GM18526 (cell line): ENCODE measurements around the gene GOLT1A.

Source experiments
- POLR2A ChIP-seq: IDR thresholded peaks from 3 replicates; pipeline ENCODE4 v1.6.1; 2011; ENCODE audit not compliant: insufficient read length; ENCODE audit errors: extremely low read depth

Gene GOLT1A

GRCh38 chr1:204207136-204207616, 6.6 kb downstream of the GOLT1A start:
- TF ChIP-seq POLR2A, result no peak

DNA sequence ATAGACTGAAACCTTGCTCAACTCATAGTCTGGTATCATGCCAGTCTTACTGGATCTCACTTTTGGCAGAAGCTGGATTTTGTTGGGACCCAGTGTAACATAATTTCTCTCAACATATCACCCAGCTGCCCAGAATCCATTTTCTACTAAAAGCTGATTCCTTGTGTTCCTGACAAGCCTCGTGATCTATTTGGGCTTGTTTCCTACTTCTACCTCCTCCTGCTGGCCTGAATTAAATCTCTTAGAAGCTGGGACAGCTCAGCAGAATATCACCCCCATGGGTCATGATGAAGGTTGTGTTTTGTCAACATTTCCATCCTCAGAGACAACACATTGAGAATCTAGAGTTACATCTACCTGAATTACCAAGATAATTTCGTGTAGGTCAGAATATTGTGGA, 7.7 kb downstream of the GOLT1A start:
- TF ChIP-seq POLR2A, result no peak

- no peak for TF ChIP-seq POLR2A
Observed at GRCh38 chr1:204205486-204205885, 8.3 kb downstream of the GOLT1A start.

DNA sequence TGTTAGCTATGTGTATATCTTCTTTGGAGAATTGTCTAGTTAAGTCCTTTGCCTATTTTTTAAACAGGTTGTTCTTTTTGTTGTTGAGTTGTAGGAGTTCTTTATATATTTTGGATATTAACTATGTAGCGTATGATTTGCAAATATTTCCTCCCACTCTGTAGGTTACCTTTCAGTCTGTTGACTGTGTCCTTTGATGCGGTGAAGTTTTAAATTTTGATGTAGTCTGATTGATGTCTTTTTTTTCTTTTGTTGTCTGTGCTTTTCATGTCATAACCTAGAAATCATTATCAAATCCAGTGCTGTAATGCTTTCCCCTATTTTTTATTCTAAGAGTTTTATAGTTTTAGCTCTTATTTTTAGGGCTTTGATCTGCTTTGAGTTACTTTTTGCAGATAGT, 8.8 kb downstream of the GOLT1A start:
- no peak for TF ChIP-seq POLR2A

DNA sequence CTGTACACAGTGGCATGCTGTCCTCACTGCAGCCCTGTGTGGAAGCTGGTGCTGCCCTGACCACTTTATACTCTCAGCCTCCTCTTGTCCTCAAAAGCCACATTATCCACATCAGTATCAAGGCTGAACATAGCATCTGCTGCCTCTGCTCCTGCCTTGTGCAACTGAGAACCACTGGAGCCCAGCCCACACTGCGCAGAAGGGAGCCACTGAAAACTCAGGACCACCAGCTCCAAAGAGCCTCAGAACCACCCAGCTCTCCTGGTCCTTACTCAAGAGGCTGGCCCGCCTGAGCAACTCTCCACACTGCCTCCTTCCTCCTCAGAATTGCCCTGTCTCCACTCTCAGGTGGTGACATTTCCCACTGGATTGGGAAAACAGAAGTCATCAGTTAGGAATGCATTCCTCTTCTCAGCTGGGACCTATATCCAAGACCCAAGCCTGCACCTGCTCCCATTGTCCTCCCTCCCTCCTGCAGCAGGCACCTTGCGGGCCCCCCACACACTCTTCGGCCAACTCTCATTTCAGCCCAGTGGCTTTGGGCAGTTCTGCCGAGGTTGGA, 10.5 kb downstream of the GOLT1A start:
- TF ChIP-seq POLR2A, result no peak

- no peak for TF ChIP-seq POLR2A
Observed at GRCh38 chr1:204202481-204202880, 11.3 kb downstream of the GOLT1A start.

GRCh38 chr1:204201348-204202040, 12.3 kb downstream of the GOLT1A start:
- TF ChIP-seq POLR2A, result no peak

DNA sequence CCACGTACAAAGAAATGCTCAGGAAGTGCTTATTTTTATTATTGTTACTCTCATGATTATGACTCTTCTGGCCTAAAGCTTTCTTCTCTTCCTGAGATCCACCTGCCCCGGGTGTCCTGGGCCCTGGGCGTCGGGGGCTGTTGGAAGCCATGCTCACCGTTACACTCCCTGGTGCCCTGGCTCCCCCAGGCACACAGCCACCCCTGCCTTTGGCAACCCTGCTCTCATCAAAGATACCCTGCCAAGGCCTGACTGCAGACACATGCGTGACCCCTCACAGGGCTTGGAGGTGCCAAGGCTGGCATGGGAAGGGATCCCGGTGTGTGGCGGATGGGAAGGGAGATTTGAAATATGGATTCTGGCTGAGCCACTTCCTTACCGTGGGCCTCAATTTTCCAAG, 14.2 kb downstream of the GOLT1A start:
- TF ChIP-seq POLR2A, result no peak

DNA sequence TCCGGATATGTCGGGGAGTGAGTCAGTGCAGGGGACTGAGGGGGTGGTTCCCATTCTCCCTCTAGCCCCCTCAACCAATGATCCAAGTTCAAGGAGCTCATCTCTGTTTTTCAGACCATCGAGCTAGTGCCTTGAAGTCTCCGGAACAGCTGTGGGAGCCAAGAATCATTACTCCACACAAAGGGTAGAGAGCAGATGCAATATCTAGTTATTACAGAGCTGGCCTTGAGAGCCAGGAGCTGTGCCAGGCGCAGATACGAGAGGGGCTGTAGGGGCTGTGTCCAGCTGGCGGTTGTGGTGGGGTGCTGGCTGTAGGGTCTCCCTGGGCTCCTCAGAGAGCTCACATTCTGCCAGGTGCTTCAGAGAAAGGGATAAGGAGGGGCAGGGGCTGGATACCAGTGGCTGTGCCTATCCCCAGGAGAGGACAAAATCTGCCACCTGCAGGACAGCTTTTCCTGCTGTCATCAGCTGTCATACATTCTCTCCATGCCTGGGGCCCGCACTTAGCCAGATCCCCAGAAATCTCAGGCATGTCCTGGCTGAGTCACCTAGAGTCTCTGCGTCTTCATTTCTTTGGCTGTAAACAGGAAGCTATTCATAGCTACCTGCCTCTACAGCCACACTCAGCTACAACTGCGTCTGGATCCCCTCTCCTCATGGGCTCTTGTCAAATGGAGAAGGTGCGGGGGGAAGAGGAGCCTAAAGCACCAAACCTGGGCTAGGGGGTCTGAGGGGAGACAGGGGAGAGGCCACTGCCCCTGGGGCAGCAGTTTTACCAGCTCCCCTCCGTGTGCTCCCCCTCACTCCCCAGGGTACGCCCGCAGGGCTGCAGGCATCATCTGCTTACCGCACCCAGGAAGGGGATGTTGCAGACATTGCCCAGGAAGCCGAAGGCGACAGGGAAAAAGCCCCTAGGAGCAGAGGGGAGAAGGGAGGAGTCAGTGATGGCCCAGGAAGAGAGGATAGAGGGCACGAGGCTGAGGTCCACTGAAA, 15.1 kb downstream of the GOLT1A start:
- no peak for TF ChIP-seq POLR2A

DNA sequence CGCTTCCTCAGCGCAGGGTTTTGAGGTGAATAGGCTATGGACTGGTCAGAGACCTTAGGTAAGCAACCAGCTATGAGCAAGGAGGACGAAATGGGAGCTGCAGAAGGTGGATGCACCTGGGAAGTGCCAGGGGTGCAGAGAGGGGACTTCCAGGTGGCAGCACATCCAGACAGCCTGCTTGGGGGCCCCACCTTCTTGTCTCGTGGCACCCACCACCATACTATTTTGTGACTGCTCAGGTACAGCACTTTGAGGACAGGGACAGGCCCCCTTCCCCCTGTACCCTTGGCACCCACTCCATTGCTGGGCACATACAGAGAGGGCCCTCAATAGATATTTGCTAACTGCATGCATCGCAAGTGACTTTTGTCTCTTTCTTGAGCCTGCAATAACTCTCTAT, 16.7 kb downstream of the GOLT1A start:
- no peak for TF ChIP-seq POLR2A

- no peak for TF ChIP-seq POLR2A
Observed at GRCh38 chr1:204196068-204196795, 17.6 kb downstream of the GOLT1A start, which contains the start of gene KISS1. Gene KISS1, minus strand, starts transcription at chr1:204196491. Its CDS starts 3,615 bp downstream, at chr1:204192876.

GRCh38 chr1:204194771-204195170, 19.0 kb downstream of the GOLT1A start:
- no peak for TF ChIP-seq POLR2A

DNA sequence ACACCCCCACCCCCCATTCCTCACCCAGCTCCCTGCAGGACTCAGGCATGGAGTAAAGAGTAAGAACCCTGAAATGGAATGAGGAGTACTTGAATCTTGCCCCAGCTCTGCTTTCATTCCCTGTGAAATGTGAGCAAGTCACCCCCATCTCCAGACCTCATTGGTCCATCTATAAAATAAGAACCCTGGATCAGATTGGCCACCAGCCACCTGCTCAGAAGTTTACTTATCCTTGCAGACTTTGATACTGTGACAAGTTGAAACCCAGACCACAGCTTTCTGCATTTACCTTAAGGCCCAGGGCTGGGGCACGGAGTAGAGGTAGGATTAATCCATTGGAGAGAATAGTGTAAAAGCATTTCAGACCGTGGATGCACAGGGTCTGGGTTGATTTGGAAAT, 19.7 kb downstream of the GOLT1A start:
- no peak for TF ChIP-seq POLR2A

DNA sequence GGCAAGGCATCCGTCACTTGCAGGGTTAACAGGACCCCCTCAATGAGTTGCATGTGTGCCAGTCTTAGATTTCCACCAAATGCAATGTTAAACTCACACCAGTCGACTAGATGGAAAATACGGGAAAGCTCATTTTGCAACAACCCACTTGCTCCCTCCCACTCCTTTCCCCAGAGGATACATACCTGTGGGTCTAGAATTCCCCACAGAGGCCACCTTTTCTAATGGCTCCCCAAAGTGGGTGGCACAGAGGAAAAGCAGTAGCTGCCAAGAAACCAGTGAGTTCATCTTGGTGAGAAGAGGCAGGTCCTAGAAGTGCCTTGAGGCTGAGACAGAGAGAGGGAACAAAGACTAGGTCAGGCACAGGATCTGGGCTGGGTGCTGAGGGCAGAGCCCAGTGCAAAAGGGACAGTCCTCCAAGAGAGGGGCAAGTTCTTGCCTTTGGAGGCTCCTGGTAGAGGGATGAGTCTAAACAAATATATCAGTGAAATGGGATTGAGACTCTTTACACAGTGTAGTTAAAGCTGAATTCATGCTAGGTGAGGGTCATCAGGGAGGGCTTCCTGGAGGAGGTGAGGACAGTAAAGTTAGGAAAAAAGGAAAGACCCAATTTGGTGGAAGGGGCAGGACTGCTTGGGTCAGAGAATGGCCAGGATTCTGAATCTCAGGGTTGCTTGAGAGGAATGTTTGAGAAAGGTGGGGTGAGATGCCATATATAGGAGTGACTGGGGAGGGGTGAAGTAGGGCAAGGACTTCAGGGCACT, 21.0 kb downstream of the GOLT1A start:
- no peak for TF ChIP-seq POLR2A
